ENCODE results near the gene MRPS35. TPM values are rescaled to one million over a fixed set of nuclear protein-coding genes. Genes with fewer than 3 reads are reported as not detected.

Gene MRPS35
- total and polyA plus RNA-seq, 2 donors from 2014 or later, result 40.1 to 97.8 TPM

- H3K4me1 ChIP-seq (ENCODE audit: control insufficient read depth in 2 of 3, insufficient read depth in 2 of 3, low read depth in 1 of 3, low read length in 3 of 3), result no peaks in the 10 kb centered on the region
- no peak overlapping the region for H3K27ac ChIP-seq (ENCODE audit: low read depth in 2 of 2, low read length in 2 of 2)
- H3K27me3 ChIP-seq (ENCODE audit: control insufficient read depth, insufficient read depth, low read length), result no peaks in the 10 kb centered on the region
- FAIRE-seq, result no peak
- H3K4me3 ChIP-seq (ENCODE audit: low read length in 3 of 3), result no peak overlapping the region
- no peak overlapping the region for H3K9ac ChIP-seq (ENCODE audit: low read length in 3 of 3)
- peaks cover 8 to 35% (median 19%) of the 10 kb centered on the region in 3 donors for H3K36me3 ChIP-seq (ENCODE audit: control insufficient read depth in 2 of 3, insufficient read depth in 3 of 3, low read length in 3 of 3)
- no peak for TF ChIP-seq CTCF (IDR thresholded peaks at IDR 0.05; ENCODE audit: borderline replicate concordance, extremely low read depth, insufficient read depth)
- DNase-seq, result no peak
- intact Hi-C loops (cut with DNase I), result no loop called here
- H3K9me3 ChIP-seq (ENCODE audit: control insufficient read depth in 2 of 3, insufficient read depth in 1 of 3, low read length in 3 of 3), result no peaks in the 10 kb centered on the region
Observed at GRCh38 chr12:27667540-27667939, 43.1 kb upstream of the MRPS35 start.

DNA sequence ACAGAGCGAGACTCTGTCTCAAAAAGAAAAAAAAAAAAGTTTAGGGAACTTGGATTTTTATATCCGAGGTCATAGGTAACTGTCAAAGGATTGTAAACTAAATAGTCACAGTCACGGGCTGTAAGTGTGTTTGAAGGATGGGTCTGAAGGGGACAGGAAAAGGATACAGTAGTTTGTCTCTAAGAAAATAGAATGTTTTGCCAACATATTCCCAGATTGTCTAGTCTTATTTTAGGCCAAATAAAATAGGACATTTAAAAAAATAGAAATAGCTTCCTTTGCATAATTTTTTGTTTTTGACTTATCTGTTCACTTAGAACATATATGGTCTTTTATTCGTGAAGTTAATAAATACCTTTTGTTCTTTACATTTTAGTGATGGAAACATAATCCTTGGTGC is 38.6 kb upstream of the MRPS35 start:
- Histone ChIP-seq H3K27ac (ENCODE audit: low read depth in 2 of 2, low read length in 2 of 2) (no peak overlapping the region), H3K9me3 (ENCODE audit: control insufficient read depth in 2 of 3, insufficient read depth in 1 of 3, low read length in 3 of 3) (no peaks in the 10 kb centered on the region), H3K27me3 (ENCODE audit: control insufficient read depth, insufficient read depth, low read length) (no peaks in the 10 kb centered on the region), H3K36me3 (ENCODE audit: control insufficient read depth in 2 of 3, insufficient read depth in 3 of 3, low read length in 3 of 3) (peaks cover 9 to 35% (median 21%) of the 10 kb centered on the region in 3 donors), H3K4me3 (ENCODE audit: low read length in 3 of 3) (no peak overlapping the region), H3K9ac (ENCODE audit: low read length in 3 of 3) (no peak overlapping the region), H3K4me1 (ENCODE audit: control insufficient read depth in 2 of 3, insufficient read depth in 2 of 3, low read depth in 1 of 3, low read length in 3 of 3) (no peaks in the 10 kb centered on the region)
- peak in 2 of 5 donors; percentile 43 to 53 for DNase-seq
- intact Hi-C loops (cut with DNase I), result no loop called here
- no peak for FAIRE-seq
- no peak for TF ChIP-seq CTCF (IDR thresholded peaks at IDR 0.05; ENCODE audit: borderline replicate concordance, extremely low read depth, insufficient read depth)

- Histone ChIP-seq H3K9ac (ENCODE audit: low read length in 3 of 3) (no peak overlapping the region), H3K4me3 (ENCODE audit: low read length in 3 of 3) (no peak overlapping the region), H3K4me1 (ENCODE audit: control insufficient read depth in 2 of 3, insufficient read depth in 2 of 3, low read depth in 1 of 3, low read length in 3 of 3) (no peaks in the 10 kb centered on the region), H3K9me3 (ENCODE audit: control insufficient read depth in 2 of 3, insufficient read depth in 1 of 3, low read length in 3 of 3) (no peaks in the 10 kb centered on the region), H3K27me3 (ENCODE audit: control insufficient read depth, insufficient read depth, low read length) (no peaks in the 10 kb centered on the region), H3K27ac (ENCODE audit: low read depth in 2 of 2, low read length in 2 of 2) (no peak overlapping the region), H3K36me3 (ENCODE audit: control insufficient read depth in 2 of 3, insufficient read depth in 3 of 3, low read length in 3 of 3) (peaks cover 6 to 35% (median 18%) of the 10 kb centered on the region in 3 donors)
- FAIRE-seq (no peak), DNase-seq (no peak)
- TF ChIP-seq CTCF (IDR thresholded peaks at IDR 0.05; ENCODE audit: borderline replicate concordance, extremely low read depth, insufficient read depth), result no peak
- intact Hi-C loops (cut with DNase I), result no loop called here
Observed at GRCh38 chr12:27672643-27673042, 38.0 kb upstream of the MRPS35 start.

DNA sequence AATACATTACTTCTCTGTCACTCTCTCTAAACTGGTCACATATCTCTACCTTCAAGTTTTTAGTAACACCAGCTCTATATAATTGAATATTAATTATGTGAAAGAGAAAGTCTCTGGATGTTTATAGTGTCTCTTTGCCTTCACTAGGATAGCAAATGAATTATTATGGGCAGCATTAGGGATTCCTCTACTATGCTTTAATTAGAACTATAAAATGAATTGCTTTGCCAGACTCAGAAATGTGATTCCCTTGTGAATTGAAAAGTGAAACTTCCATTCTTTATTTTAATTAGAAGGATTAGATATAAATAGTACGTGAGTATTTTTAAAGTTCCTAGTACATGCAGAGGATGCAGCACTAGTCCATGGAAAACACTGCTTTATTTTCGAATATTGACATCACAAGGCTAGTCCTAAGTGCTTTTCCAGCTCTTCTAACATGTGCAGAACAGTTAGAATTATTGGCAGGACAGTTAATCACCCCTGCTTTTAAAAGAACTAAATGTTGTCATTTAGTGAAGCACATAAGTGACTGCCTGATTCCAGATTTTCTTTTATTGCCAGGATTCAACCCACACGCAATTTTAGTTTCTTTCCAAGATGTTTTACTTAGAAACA is 37.4 kb upstream of the MRPS35 start:
- TF ChIP-seq CTCF (IDR thresholded peaks at IDR 0.05; ENCODE audit: borderline replicate concordance, extremely low read depth, insufficient read depth), result no peak
- H3K4me1 ChIP-seq (ENCODE audit: control insufficient read depth in 2 of 3, insufficient read depth in 2 of 3, low read depth in 1 of 3, low read length in 3 of 3), result no peaks in the 10 kb centered on the region
- no peak overlapping the region for H3K27ac ChIP-seq (ENCODE audit: low read depth in 2 of 2, low read length in 2 of 2)
- H3K36me3 ChIP-seq (ENCODE audit: control insufficient read depth in 2 of 3, insufficient read depth in 3 of 3, low read length in 3 of 3), result peaks cover 6 to 35% (median 16%) of the 10 kb centered on the region in 3 donors
- no peaks in the 10 kb centered on the region for H3K9me3 ChIP-seq (ENCODE audit: control insufficient read depth in 2 of 3, insufficient read depth in 1 of 3, low read length in 3 of 3)
- H3K4me3 ChIP-seq (ENCODE audit: low read length in 3 of 3), result no peak overlapping the region
- intact Hi-C loops (cut with DNase I), result no loop called here
- DNase-seq, result no peak
- no peak for FAIRE-seq
- H3K27me3 ChIP-seq (ENCODE audit: control insufficient read depth, insufficient read depth, low read length), result no peaks in the 10 kb centered on the region
- no peak overlapping the region for H3K9ac ChIP-seq (ENCODE audit: low read length in 3 of 3)

All from kidney (tissue), 14 donors.